HepG2 (cell line): ENCODE results near the gene SIRT6. TPM values are rescaled to one million over a fixed set of nuclear protein-coding genes. Genes with fewer than 3 reads are reported as not detected.

Experiments used
- ATAC-seq: fragments of 200-7000 bp; cut with Tn5 transposase; 3 replicates; pipeline ENCODE4 v1.9.1; 2020; ENCODE audit warnings: mild to moderate bottlenecking, moderate library complexity
- BruUV-seq: library from RNA; stranded (reverse); fragments of 400-500 nt; replicated peaks from 2 replicates; lab custom pipeline; 2021; lab: Mats Ljungman, UMichigan
- CTCF ChIA-PET: fragments of 300-600 bp; formaldehyde crosslinking; extraction: SDS; loops from one replicate; lab custom pipeline; 2021; ENCODE audit warnings: low total read pairs, inconsistent platforms, low intra/inter-chr PET ratio; lab: Yijun Ruan, JAX
- POLR2A ChIA-PET: fragments of 350-600 bp; sonication (Branson Sonifier 250); formaldehyde crosslinking; loops from one replicate; lab custom pipeline; 2020; ENCODE audit warnings: antibody characterized with exemption, inconsistent platforms; lab: Yijun Ruan, JAX
- DNase-seq: peaks from one replicate; pipeline ENCODE4 v3.0.0-alpha.2; 2015; ENCODE audit warnings: low spot score
- FAIRE-seq: peaks from 3 replicates; lab custom pipeline; 2011; peaks lifted over from hg19 to GRCh38; lab: Jason Lieb, UNC
- H2AFZ ChIP-seq: one replicate; pipeline ENCODE4 v1.6.1; 2011; ENCODE audit warnings: low read length, inconsistent platforms
- H3K27ac ChIP-seq: fragments of 300-600 bp; 3 replicates; pipeline ENCODE4 v1.8.0; 2011; ENCODE audit warnings: mixed run types, mild to moderate bottlenecking, mixed read lengths, low read length, inconsistent platforms; ENCODE audit not compliant: insufficient read depth; ENCODE audit errors: extremely low read length
- H3K27me3 ChIP-seq, 2 experiments: fragments of 200-600 bp in 1 of 2; 2 replicates in 1 of 2; 3 replicates in 1 of 2; pipeline versions ENCODE4 v1.6.0 to v1.8.0; 2011; ENCODE audit warnings: low read length in 2 of 2, mild to moderate bottlenecking in 2 of 2, moderate library complexity in 2 of 2, inconsistent platforms in 1 of 2; ENCODE audit not compliant: insufficient read depth in 2 of 2, control insufficient read depth in 1 of 2
- H3K36me3 ChIP-seq, 2 experiments: fragments of 200-600 bp in 1 of 2; replicated peaks in 1 of 2; 2 replicates in 1 of 2; 3 replicates in 1 of 2; pipeline versions ENCODE4 v1.5.1 to v1.8.0; 2011; ENCODE audit warnings: low read length in 2 of 2, inconsistent platforms in 1 of 2; ENCODE audit not compliant: insufficient read depth in 2 of 2, control insufficient read depth in 1 of 2
- H3K4me1 ChIP-seq: 2 replicates; pipeline ENCODE4 v1.5.1; 2012; ENCODE audit warnings: low read length, inconsistent platforms; ENCODE audit not compliant: insufficient read depth
- H3K4me2 ChIP-seq: 2 replicates; pipeline ENCODE4 v1.6.0; 2011; ENCODE audit warnings: low read depth, low read length, inconsistent platforms
- H3K4me3 ChIP-seq, 3 experiments: fragments of 200-600 bp in 1 of 3; sonication (generic), shearing (Covaris generic) in 1 of 3; replicated peaks in 1 of 3; 2 replicates each; pipeline ENCODE4 v1.5.1; 2011 to 2016; ENCODE audit warnings: low read length in 3 of 3, inconsistent platforms in 2 of 3, low read depth in 2 of 3, mild to moderate bottlenecking in 2 of 3, control low read depth in 1 of 3, mixed read lengths in 1 of 3; ENCODE audit not compliant: insufficient read depth in 1 of 3
- H3K79me2 ChIP-seq: one replicate; pipeline ENCODE4 v1.6.1; 2011; ENCODE audit warnings: low read length, inconsistent platforms; ENCODE audit not compliant: insufficient read depth
- H3K9ac ChIP-seq: 2 replicates; pipeline ENCODE4 v1.6.0; 2011; ENCODE audit warnings: mild to moderate bottlenecking, low read depth, low read length, inconsistent platforms; ENCODE audit not compliant: insufficient read depth
- H3K9me3 ChIP-seq: 2 replicates; pipeline ENCODE4 v1.5.1; 2012; ENCODE audit warnings: mild to moderate bottlenecking, low read length
- H4K20me1 ChIP-seq: 2 replicates; pipeline ENCODE4 v1.6.0; 2011; ENCODE audit warnings: inconsistent platforms, mild to moderate bottlenecking, low read length, moderate library complexity; ENCODE audit not compliant: insufficient read depth
- HNRNPUL1 ChIP-seq: fragments of 200-400 bp; formaldehyde crosslinking; IDR thresholded peaks from 2 replicates; pipeline ENCODE4 v1.6.1; 2017; ENCODE audit warnings: low read depth, mild to moderate bottlenecking, low read length, moderate library complexity
- KLF15 ChIP-seq: sonication (generic); formaldehyde crosslinking; IDR thresholded peaks from 2 replicates; pipeline ENCODE4 v1.8.1; 2023; ENCODE audit warnings: borderline replicate concordance, mild to moderate bottlenecking, inconsistent platforms, missing genetic modification reagents, mixed read lengths
- RFXAP ChIP-seq: sonication (generic); formaldehyde crosslinking; IDR thresholded peaks from 2 replicates; pipeline ENCODE4 v1.4.0; 2020; ENCODE audit warnings: missing genetic modification reagents, borderline replicate concordance
- ZNF296 ChIP-seq: sonication (generic); formaldehyde crosslinking; conservative IDR thresholded peaks from 2 replicates; pipeline ENCODE4 v1.5.0; 2020; ENCODE audit warnings: mild to moderate bottlenecking, missing genetic modification reagents
- ZNF768 ChIP-seq: sonication (generic); formaldehyde crosslinking; IDR thresholded peaks from 2 replicates; pipeline ENCODE4 v1.4.0; 2020; ENCODE audit warnings: missing genetic modification reagents
- WGBS: methylation state at CpG from one replicate; pipeline ENCODE4 v1.1.6; 2017; ENCODE audit warnings: low lambda C conversion rate; 5-methylcytosine and 5-hydroxymethylcytosine counted together
- in situ Hi-C: cut with HindIII; loops from 2 replicates; pipeline ENCODE4 v1.10.0; 2017; ENCODE audit warnings: low pct_unique_long_range_greater_than_20kb; ENCODE audit not compliant: extremely low pct_ligation_motif_present
- intact Hi-C: fragments of 100-400 bp; cut with micrococcal nuclease; formaldehyde crosslinking; loops from one replicate; pipeline ENCODE4 v1.10.0; 2022; ENCODE audit not compliant: unreplicated experiment
- polyA plus RNA-seq, 8 experiments: library from polyadenylated mRNA; depleted of rRNA in 3 of 8; stranded (reverse) in 7 of 8; unstranded in 1 of 8; fragments of >200 nt; fragmentation: Illumina TruSeq in 4 of 8; extraction: Trizol in 4 of 8; gene quantifications; 2 replicates each; pipeline versions ENCODE4 v1.2.1 to v1.2.3, GENCODE V29; 2011 to 2016; ENCODE audit warnings: low read depth in 4 of 8, missing spikeins in 1 of 8, mixed read lengths in 1 of 8; ENCODE audit not compliant: insufficient read depth in 1 of 8
- total RNA-seq, 5 experiments: library from RNA; depleted of rRNA; stranded (reverse); fragments of >200 nt; fragmentation: Illumina TruSeq; extraction: Trizol; gene quantifications; 2 replicates each; pipeline ENCODE4 v1.2.3, GENCODE V29; 2016; ENCODE audit warnings: low read depth in 1 of 5
- TF ChIP-seq, protein P1 (sequence below): sonication (generic); formaldehyde crosslinking; IDR thresholded peaks from 2 replicates; pipeline ENCODE4 v1.4.0; 2020; ENCODE audit warnings: missing genetic modification reagents
- TF ChIP-seq, protein P2 (sequence below): sonication (generic); formaldehyde crosslinking; IDR thresholded peaks from 2 replicates; pipeline ENCODE4 v1.4.0; 2020; ENCODE audit warnings: missing genetic modification reagents
- TF ChIP-seq, protein P3 (sequence below): sonication (generic); formaldehyde crosslinking; IDR thresholded peaks from 2 replicates; pipeline ENCODE4 v1.8.0; 2022; ENCODE audit warnings: missing genetic modification reagents, mild to moderate bottlenecking, moderate library complexity, borderline replicate concordance

SIRT6 gene
- total and polyA plus RNA-seq, 2 of the 13 experiments (the other 11 are each of a cell fraction or from before 2014, with no cell fraction given), result 11.0 to 18.4 TPM

DNA sequence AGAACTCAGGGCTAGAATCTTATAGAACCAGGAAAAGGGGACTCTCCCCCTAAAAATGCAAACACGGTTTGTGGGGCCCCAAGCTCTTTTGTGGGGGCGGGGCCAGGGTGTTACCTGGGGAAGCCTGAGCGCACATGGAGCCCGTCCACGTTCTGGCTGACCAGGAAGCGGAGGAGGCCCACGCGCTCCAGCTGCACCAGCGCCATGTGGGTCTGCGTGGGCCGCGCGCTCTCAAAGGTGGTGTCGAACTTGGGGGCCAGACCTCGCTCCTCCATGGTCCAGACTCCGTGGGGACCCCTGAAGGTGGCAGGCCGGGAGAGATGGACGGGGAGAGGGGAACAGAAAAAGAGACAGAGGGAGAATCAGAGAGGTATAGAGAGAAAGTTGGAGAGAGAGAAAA is 3.4 kb downstream of the SIRT6 start (continued):
- TF ChIP-seq KLF15 (CRISPR knock-in tag) (no peak), HNRNPUL1 (no peak), RFXAP (CRISPR knock-in tag) (no peak)
- TF ChIP-seq, protein P1, sequence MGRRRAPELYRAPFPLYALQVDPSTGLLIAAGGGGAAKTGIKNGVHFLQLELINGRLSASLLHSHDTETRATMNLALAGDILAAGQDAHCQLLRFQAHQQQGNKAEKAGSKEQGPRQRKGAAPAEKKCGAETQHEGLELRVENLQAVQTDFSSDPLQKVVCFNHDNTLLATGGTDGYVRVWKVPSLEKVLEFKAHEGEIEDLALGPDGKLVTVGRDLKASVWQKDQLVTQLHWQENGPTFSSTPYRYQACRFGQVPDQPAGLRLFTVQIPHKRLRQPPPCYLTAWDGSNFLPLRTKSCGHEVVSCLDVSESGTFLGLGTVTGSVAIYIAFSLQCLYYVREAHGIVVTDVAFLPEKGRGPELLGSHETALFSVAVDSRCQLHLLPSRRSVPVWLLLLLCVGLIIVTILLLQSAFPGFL (CRISPR knock-in tag), result no peak

DNA sequence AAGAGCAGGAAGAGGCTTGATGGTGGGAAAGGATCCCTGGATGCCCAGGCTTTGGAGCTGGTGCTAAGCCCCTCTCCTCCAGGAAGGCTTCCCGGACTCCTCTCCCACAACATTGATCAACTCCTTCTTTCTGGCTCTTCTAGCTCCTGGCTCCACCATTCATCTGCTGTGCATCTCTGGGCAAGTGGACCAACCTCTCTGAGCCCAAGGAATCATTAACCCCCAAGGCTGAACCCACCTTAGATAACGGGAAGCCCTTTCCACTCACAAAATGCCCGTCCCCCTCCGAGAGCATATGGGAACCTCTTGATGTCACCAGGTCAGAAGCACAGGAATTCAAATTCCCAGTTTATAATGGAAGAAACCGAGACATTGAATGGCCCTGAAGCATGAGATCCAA is 5.2 kb downstream of the SIRT6 start:
- ATAC-seq (no peak), DNase-seq (no peak), FAIRE-seq (no peak)
- Histone ChIP-seq H3K4me1 (peaks cover 14% of the 10 kb centered on the region), H3K36me3 (no peaks in the 10 kb centered on the region; a peak in 2 of 5 replicates), H3K27me3 (no peaks in the 10 kb centered on the region; a peak in 1 of 5 replicates), H3K4me3 (no peak overlapping the region), H2AFZ (no peak overlapping the region), H3K9ac (no peak overlapping the region), H3K4me2 (no peak overlapping the region), H3K27ac (no peak overlapping the region), H3K9me3 (no peaks in the 10 kb centered on the region), H3K79me2 (no peaks in the 10 kb centered on the region), H4K20me1 (peaks cover 3% of the 10 kb centered on the region; the same call in 1 of the 2 replicates)
- intact Hi-C loops, result no loop called here
- no TSS peak for BruUV-seq
- WGBS, result over 99% methylated on average over 5 of the region's 5 CpGs
- in situ Hi-C loops, result no loop called here
- TF ChIP-seq ZNF768 (CRISPR knock-in tag) (peak; percentile 95), ZNF296 (CRISPR knock-in tag) (no peak)
- CTCF ChIA-PET, result no interaction called here
- POLR2A ChIA-PET, result no interaction called here

DNA sequence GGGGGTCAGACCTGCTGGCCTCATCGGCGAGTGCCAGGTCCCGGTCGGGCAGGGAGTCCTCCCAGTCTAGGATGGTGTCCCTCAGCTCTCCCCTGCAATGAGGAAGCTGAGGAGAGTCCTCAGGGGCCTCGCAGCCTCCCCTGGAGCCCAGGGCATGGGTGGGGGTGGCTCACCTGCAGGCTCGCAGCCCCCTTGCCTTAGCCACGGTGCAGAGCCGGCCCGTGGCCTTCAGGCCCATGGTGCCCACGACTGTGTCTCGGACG is 6.8 kb downstream of the SIRT6 start:
- no peak for ATAC-seq
- intact Hi-C loops, result no loop called here
- TF ChIP-seq, protein P2, sequence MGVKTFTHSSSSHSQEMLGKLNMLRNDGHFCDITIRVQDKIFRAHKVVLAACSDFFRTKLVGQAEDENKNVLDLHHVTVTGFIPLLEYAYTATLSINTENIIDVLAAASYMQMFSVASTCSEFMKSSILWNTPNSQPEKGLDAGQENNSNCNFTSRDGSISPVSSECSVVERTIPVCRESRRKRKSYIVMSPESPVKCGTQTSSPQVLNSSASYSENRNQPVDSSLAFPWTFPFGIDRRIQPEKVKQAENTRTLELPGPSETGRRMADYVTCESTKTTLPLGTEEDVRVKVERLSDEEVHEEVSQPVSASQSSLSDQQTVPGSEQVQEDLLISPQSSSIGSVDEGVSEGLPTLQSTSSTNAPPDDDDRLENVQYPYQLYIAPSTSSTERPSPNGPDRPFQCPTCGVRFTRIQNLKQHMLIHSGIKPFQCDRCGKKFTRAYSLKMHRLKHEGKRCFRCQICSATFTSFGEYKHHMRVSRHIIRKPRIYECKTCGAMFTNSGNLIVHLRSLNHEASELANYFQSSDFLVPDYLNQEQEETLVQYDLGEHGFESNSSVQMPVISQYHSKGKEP (CRISPR knock-in tag), result no peak
- TF ChIP-seq, protein P3, sequence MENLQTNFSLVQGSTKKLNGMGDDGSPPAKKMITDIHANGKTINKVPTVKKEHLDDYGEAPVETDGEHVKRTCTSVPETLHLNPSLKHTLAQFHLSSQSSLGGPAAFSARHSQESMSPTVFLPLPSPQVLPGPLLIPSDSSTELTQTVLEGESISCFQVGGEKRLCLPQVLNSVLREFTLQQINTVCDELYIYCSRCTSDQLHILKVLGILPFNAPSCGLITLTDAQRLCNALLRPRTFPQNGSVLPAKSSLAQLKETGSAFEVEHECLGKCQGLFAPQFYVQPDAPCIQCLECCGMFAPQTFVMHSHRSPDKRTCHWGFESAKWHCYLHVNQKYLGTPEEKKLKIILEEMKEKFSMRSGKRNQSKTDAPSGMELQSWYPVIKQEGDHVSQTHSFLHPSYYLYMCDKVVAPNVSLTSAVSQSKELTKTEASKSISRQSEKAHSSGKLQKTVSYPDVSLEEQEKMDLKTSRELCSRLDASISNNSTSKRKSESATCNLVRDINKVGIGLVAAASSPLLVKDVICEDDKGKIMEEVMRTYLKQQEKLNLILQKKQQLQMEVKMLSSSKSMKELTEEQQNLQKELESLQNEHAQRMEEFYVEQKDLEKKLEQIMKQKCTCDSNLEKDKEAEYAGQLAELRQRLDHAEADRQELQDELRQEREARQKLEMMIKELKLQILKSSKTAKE, result no peak

More for the DNA sequence above, 6.8 kb downstream of the SIRT6 start:
- no peaks in the 10 kb centered on the region for H3K79me2 ChIP-seq
- DNase-seq (no peak), FAIRE-seq (no peak)
- H3K27ac ChIP-seq, result no peak overlapping the region
- H2AFZ ChIP-seq, result no peak overlapping the region
- no peaks in the 10 kb centered on the region for H3K9me3 ChIP-seq
- in situ Hi-C loops, result no loop called here
- peaks cover 5% of the 10 kb centered on the region for H3K4me1 ChIP-seq
- ChIA-PET CTCF (no interaction called here), POLR2A (no interaction called here)
- no peaks in the 10 kb centered on the region; a peak in 2 of 5 replicates for H3K36me3 ChIP-seq
- H4K20me1 ChIP-seq, result peaks cover 4% of the 10 kb centered on the region; the same call in 1 of the 2 replicates
- no peaks in the 10 kb centered on the region for H3K27me3 ChIP-seq
- H3K9ac ChIP-seq, result no peak overlapping the region
- no peak overlapping the region for H3K4me2 ChIP-seq
- no peak overlapping the region for H3K4me3 ChIP-seq
- 85% methylated on average over 5 of the region's 12 CpGs for WGBS
- BruUV-seq, result no TSS peak
